ENCODE data around the gene GRIA3. TPM values are rescaled to one million over a fixed set of nuclear protein-coding genes. Genes with fewer than 3 reads are reported as not detected.

GRIA3 gene
- total RNA-seq = under 0.01 TPM in 1 of 2 replicates, not detected in the other

DNA sequence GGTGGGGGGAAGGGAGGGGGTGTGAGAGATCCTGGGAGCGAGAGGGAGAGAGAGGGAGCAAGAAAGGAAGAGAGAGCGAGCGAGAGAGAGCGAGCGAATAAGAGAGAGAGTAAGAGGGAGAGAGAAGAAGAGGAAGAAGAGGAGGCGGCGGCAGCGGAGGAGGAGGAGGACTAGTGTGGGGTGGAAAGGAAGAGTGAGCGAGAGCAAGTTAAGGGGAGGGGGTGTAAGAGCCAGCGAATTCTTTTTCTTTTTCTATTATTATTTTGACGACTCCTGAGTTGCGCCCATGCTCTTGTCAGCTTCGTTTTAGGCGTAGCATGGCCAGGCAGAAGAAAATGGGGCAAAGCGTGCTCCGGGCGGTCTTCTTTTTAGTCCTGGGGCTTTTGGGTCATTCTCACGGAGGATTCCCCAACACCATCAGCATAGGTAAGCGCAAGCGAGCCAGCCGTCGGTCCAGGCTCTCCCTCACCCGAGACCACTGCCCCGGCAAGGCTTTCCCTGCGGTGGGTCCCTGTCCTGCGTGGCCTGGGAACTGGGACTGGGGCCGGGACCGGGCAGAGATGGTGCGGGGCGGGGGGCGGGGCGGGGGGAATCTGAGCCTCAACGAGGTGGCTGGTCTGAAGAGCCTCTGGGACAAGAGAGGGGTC, at the start of gene GRIA3:
Gene GRIA3, plus strand, starts transcription at position 60 of the 647 bp plus-strand sequence. Its CDS starts 258 bp downstream, at position 318.

